HT1080 (cell line): Measurements from ENCODE around the gene NBEA. TPM values are rescaled to one million over a fixed set of nuclear protein-coding genes. Genes with fewer than 3 reads are reported as not detected.

Experiments used
- small RNA-seq: library from RNA; depleted of rRNA; stranded (forward); fragments of <200 nt; gene quantifications from one replicate; pipeline ENCODE3, GENCODE V24; 2014
- total RNA-seq: library from RNA; depleted of rRNA; stranded (reverse); fragments of >200 nt; shearing (Covaris generic); gene quantifications from 2 replicates; pipeline ENCODE4 v1.2.3, GENCODE V29; 2014

The NBEA gene
- total RNA-seq, 1 experiment from 2014 or later: 3.2 TPM

Small RNA genes lying within 50 kb of the gene (small RNA-seq; reads per million reads assigned to genes)
- not detected for gene RF00017
